Panc1 (cell line): ENCODE measurements around the gene PC. TPM values are rescaled to one million over a fixed set of nuclear protein-coding genes. Genes with fewer than 3 reads are reported as not detected.

Source experiments
- ATAC-seq: fragments of 200-7000 bp; cut with Tn5 transposase; 2 replicates; pipeline ENCODE4 v1.9.1; 2020; ENCODE audit warnings: mild to moderate bottlenecking, moderate library complexity
- BruUV-seq: library from RNA; stranded (reverse); fragments of 400-500 nt; replicated peaks from 2 replicates; lab custom pipeline; 2021; lab: Mats Ljungman, UMichigan
- CTCF ChIA-PET: fragments of 300-600 bp; sonication (Branson Sonifier 250); formaldehyde crosslinking; loops from one replicate; lab custom pipeline; 2022; ENCODE audit warnings: antibody characterized with exemption; lab: Charles Lee
- POLR2A ChIA-PET: fragments of 300-600 bp; sonication (Branson Sonifier 250); formaldehyde crosslinking; loops from one replicate; lab custom pipeline; 2022; ENCODE audit warnings: antibody characterized with exemption; lab: Charles Lee
- DNase-seq: peaks from one replicate; pipeline ENCODE4 v3.0.0-alpha.2; 2010; ENCODE audit warnings: low read depth, low spot score
- H3K27ac ChIP-seq: 2 replicates; pipeline ENCODE4 v1.5.1; 2011; ENCODE audit warnings: mild to moderate bottlenecking, low read length, inconsistent platforms
- H3K27me3 ChIP-seq: fragments of 200-500 bp; sonication (Bioruptor generic); 2 replicates; pipeline ENCODE4 v1.6.0; 2014; ENCODE audit warnings: low read length, inconsistent platforms; ENCODE audit not compliant: control insufficient read depth, insufficient read depth
- H3K36me3 ChIP-seq: fragments of 200-500 bp; sonication (Bioruptor generic); 2 replicates; pipeline ENCODE4 v1.5.1; 2014; ENCODE audit warnings: inconsistent platforms, mild to moderate bottlenecking, low read length, moderate library complexity; ENCODE audit not compliant: control insufficient read depth, insufficient read depth
- H3K4me1 ChIP-seq: 2 replicates; pipeline ENCODE4 v1.5.1; 2011; ENCODE audit warnings: inconsistent platforms, mild to moderate bottlenecking, low read length, moderate library complexity; ENCODE audit not compliant: control insufficient read depth, insufficient read depth
- H3K4me3 ChIP-seq, 2 experiments: 2 replicates each; pipeline ENCODE4 v1.5.1; 2011 to 2012; ENCODE audit warnings: low read depth in 2 of 2, low read length in 2 of 2, mild to moderate bottlenecking in 2 of 2, inconsistent platforms in 1 of 2, moderate library complexity in 1 of 2
- H3K9me3 ChIP-seq: fragments of 200-500 bp; sonication (Bioruptor generic); 2 replicates; pipeline ENCODE4 v1.5.1; 2014; ENCODE audit warnings: low read depth, mild to moderate bottlenecking, inconsistent platforms, low read length, moderate library complexity; ENCODE audit not compliant: control insufficient read depth, insufficient read depth
- CTCF ChIP-seq: fragments of 450-650 bp; IDR thresholded peaks from 2 replicates; pipeline ENCODE4 v1.5.1; 2017; ENCODE audit warnings: mild to moderate bottlenecking
- POLR2AphosphoS5 ChIP-seq: IDR thresholded peaks from 2 replicates; pipeline ENCODE4 v1.6.1; 2012; ENCODE audit warnings: mild to moderate bottlenecking, low read depth, low read length, moderate library complexity
- SIN3A ChIP-seq: IDR thresholded peaks from 2 replicates; pipeline ENCODE4 v1.6.1; 2012; ENCODE audit warnings: low read depth, mild to moderate bottlenecking, low read length, moderate library complexity, borderline replicate concordance; ENCODE audit not compliant: insufficient read depth
- TCF7L2 ChIP-seq: IDR thresholded peaks from 2 replicates; pipeline ENCODE4 v1.6.1; 2011; ENCODE audit warnings: mild to moderate bottlenecking, low read depth, low read length, inconsistent platforms
- in situ Hi-C: cut with HindIII; loops from 2 replicates; pipeline ENCODE4 v1.10.0; 2016; ENCODE audit warnings: low sequenced_read_pairs, low pct_unique_long_range_greater_than_20kb
- intact Hi-C: fragments of 100-400 bp; cut with micrococcal nuclease; formaldehyde crosslinking; loops from one replicate; pipeline ENCODE4 v1.10.0; 2022; ENCODE audit not compliant: unreplicated experiment
- total RNA-seq: library from RNA; stranded (reverse); gene quantifications from one replicate; pipeline ENCODE4 v1.2.1, GENCODE V29; 2021; ENCODE audit not compliant: unreplicated experiment
- TF ChIP-seq, protein P1 (sequence below), 2 experiments: IDR thresholded peaks; 2 replicates each; pipeline ENCODE4 v1.6.1; 2011 to 2012; ENCODE audit warnings: low read depth in 2 of 2, control low read depth in 1 of 2, low read length in 1 of 2, mild to moderate bottlenecking in 1 of 2, moderate library complexity in 1 of 2; ENCODE audit not compliant: insufficient read depth in 1 of 2

The PC gene
- total RNA-seq, 1 experiment from 2014 or later = 12.8 TPM

DNA sequence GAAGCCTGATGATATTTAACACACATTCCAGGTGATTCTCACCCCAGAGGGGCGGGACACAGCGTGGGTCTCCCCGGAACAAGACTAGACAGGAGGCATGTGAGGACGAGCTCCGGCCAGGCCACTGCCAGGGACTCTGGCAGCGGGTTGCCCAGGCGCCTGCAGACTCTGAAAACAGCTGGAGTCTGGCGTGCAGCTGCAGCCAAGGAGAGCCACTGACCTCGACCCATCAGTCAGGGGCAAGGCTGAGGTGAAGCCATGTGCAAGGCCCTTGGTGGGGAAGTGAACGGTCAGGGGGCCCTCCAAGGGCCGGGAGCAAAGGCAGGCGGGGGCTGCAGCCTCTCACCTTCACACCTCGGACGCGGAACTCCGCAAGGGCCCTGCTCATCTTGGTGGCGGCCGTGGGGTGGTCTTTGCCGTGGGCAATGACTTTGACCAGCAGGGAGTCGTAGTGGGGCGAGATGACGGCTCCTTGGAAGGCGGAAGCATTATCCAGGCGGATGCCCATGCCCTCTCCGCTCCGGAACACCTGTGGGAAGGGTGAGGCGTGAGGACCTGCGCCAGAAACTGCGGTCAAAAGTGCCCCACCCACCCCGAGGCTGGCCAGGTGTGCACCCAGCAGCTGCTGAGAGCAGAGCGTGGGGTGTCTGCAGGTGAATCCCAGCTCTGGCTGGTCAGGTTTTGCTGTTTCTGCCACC lies 94.6 kb downstream of the PC start:
- CTCF ChIA-PET = no interaction called here
- Histone ChIP-seq H3K27me3 (no peaks in the 10 kb centered on the region), H3K36me3 (no peaks in the 10 kb centered on the region), H3K27ac (no peak overlapping the region), H3K4me3 (no peak overlapping the region), H3K4me1 (peaks cover 17% of the 10 kb centered on the region), H3K9me3 (no peaks in the 10 kb centered on the region)
- BruUV-seq = no TSS peak
- ATAC-seq = no peak
- intact Hi-C loops = no loop called here
- DNase-seq = no peak
- no peak for TF ChIP-seq CTCF
- TF ChIP-seq, protein P1, sequence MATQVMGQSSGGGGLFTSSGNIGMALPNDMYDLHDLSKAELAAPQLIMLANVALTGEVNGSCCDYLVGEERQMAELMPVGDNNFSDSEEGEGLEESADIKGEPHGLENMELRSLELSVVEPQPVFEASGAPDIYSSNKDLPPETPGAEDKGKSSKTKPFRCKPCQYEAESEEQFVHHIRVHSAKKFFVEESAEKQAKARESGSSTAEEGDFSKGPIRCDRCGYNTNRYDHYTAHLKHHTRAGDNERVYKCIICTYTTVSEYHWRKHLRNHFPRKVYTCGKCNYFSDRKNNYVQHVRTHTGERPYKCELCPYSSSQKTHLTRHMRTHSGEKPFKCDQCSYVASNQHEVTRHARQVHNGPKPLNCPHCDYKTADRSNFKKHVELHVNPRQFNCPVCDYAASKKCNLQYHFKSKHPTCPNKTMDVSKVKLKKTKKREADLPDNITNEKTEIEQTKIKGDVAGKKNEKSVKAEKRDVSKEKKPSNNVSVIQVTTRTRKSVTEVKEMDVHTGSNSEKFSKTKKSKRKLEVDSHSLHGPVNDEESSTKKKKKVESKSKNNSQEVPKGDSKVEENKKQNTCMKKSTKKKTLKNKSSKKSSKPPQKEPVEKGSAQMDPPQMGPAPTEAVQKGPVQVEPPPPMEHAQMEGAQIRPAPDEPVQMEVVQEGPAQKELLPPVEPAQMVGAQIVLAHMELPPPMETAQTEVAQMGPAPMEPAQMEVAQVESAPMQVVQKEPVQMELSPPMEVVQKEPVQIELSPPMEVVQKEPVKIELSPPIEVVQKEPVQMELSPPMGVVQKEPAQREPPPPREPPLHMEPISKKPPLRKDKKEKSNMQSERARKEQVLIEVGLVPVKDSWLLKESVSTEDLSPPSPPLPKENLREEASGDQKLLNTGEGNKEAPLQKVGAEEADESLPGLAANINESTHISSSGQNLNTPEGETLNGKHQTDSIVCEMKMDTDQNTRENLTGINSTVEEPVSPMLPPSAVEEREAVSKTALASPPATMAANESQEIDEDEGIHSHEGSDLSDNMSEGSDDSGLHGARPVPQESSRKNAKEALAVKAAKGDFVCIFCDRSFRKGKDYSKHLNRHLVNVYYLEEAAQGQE (IDR thresholded peaks at IDR 0.05; ENCODE audit: insufficient read depth in 1 of 2, low read depth in 2 of 2, low read length in 1 of 2) = no peak
- TF ChIP-seq TCF7L2 = no peak
- no peak for TF ChIP-seq SIN3A
- TF ChIP-seq POLR2AphosphoS5 = no peak
- POLR2A ChIA-PET = no interaction called here
- in situ Hi-C loops = no loop called here

GRCh38 chr11:66862559-66863037 lies 95.6 kb downstream of the PC start:
- no TSS peak for BruUV-seq
- TF ChIP-seq, protein P1 (IDR thresholded peaks at IDR 0.05; ENCODE audit: insufficient read depth in 1 of 2, low read depth in 2 of 2, low read length in 1 of 2) = no peak
- TF ChIP-seq SIN3A (no peak), TCF7L2 (no peak), CTCF (no peak), POLR2AphosphoS5 (no peak)
- CTCF ChIA-PET = interaction anchor here (0.9 kb wide), 1 partner anchor 13 kb away, joined by 4 read pairs; no protein-coding TSS in a partner anchor
- in situ Hi-C loops = no loop called here
- no peak overlapping the region for H3K27ac ChIP-seq
- intact Hi-C loops = no loop called here
- ATAC-seq (no peak), DNase-seq (no peak)
- no peaks in the 10 kb centered on the region for H3K36me3 ChIP-seq
- POLR2A ChIA-PET = no interaction called here
- no peaks in the 10 kb centered on the region for H3K27me3 ChIP-seq
- H3K9me3 ChIP-seq = no peaks in the 10 kb centered on the region
- no peak overlapping the region for H3K4me3 ChIP-seq
- peaks cover 19% of the 10 kb centered on the region for H3K4me1 ChIP-seq
